GM12892 (cell line): ENCODE data around the gene ZPR1.

Experiments
- POLR2A ChIP-seq: IDR thresholded peaks from 2 replicates; pipeline ENCODE4 v1.6.1; 2011; ENCODE audit warnings: low read depth, low read length, control low read depth
- POLR2AphosphoS5 ChIP-seq: IDR thresholded peaks from 2 replicates; pipeline ENCODE4 v1.6.1; 2011; ENCODE audit warnings: low read depth, low read length, control low read depth
- TAF1 ChIP-seq: IDR thresholded peaks from 2 replicates; pipeline ENCODE4 v1.6.1; 2011; ENCODE audit warnings: low read depth, mild to moderate bottlenecking, control low read depth, low read length, borderline replicate concordance

DNA sequence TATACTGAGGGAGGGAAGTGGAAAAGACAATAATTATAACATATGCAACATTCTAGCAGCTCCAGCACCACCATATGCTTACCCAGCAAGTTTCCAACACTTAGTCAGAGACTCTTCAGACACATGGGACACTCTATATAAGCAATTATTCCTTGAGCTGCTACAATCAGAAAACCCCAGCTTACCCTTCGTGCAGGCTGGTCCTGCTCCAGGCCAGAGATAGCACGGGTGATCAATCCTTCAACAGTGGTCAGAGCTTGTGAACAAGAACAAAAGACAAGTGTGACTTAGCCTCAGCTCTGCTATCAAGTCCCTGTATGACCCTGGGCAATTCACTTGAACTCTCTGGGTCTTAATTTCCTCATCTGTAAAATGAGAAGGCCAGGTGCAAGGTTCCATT is 1.5 kb downstream of the ZPR1 start:
- no peak for TF ChIP-seq POLR2A
- TF ChIP-seq POLR2AphosphoS5, result no peak
- no peak for TF ChIP-seq TAF1
